ENCODE results near the gene OR2AG2. TPM values are rescaled to one million over a fixed set of nuclear protein-coding genes. Genes with fewer than 3 reads are reported as not detected.

OR2AG2 gene
- total RNA-seq, 2 experiments from 2014 or later: not detected

GRCh38 chr11:6757373-6757967, 14.3 kb downstream of the OR2AG2 start:
- ChIA-PET CTCF (interaction anchor here (0.7 to 2.7 kb wide), 4 partner anchors 12 to 226 kb away, joined by 3 to 15 read pairs (median 4); no protein-coding TSS in a partner anchor), POLR2A (no interaction called here)
- H3K27me3 Mint-ChIP-seq: peaks cover 3% of the 10 kb centered on the region
- H3K27ac Mint-ChIP-seq: no peak overlapping the region
- no peaks in the 10 kb centered on the region for H3K36me3 Mint-ChIP-seq (ENCODE audit: low read depth)
- H3K4me1 Mint-ChIP-seq: peaks cover 4% of the 10 kb centered on the region
- H3K9me3 Mint-ChIP-seq: no peaks in the 10 kb centered on the region
- peak; percentile 71 for DNase-seq
- no peak overlapping the region for H3K4me3 Mint-ChIP-seq

DNA sequence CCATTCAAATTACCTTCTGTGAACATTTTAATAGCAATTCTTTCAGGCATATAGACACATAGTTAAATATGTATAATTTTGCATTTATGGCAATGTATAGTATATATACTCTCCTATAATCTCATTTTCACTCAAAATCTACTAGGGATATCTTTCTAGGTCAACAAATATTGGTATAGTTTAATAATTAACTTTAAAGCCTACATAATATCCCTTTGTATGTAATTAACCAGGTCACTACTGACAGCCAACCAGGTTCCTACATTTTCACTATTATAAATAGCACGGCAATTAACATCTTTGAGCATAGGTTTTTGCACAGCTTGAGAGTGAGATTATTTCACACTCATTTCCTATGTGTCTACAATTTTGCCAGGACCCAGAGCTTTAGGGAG, 15.8 kb downstream of the OR2AG2 start:
- no peak overlapping the region for H3K4me3 Mint-ChIP-seq
- no peak overlapping the region for H3K27ac Mint-ChIP-seq
- no peaks in the 10 kb centered on the region for H3K36me3 Mint-ChIP-seq (ENCODE audit: low read depth)
- CTCF ChIA-PET: interaction anchor here (1.9 to 2.6 kb wide), 2 partner anchors 10 to 18 kb away, joined by 5 to 20 read pairs; no protein-coding TSS in a partner anchor
- H3K4me1 Mint-ChIP-seq: peaks cover 4% of the 10 kb centered on the region
- H3K27me3 Mint-ChIP-seq: peaks cover 2% of the 10 kb centered on the region
- POLR2A ChIA-PET: no interaction called here
- no peak for DNase-seq
- H3K9me3 Mint-ChIP-seq: no peaks in the 10 kb centered on the region

DNA sequence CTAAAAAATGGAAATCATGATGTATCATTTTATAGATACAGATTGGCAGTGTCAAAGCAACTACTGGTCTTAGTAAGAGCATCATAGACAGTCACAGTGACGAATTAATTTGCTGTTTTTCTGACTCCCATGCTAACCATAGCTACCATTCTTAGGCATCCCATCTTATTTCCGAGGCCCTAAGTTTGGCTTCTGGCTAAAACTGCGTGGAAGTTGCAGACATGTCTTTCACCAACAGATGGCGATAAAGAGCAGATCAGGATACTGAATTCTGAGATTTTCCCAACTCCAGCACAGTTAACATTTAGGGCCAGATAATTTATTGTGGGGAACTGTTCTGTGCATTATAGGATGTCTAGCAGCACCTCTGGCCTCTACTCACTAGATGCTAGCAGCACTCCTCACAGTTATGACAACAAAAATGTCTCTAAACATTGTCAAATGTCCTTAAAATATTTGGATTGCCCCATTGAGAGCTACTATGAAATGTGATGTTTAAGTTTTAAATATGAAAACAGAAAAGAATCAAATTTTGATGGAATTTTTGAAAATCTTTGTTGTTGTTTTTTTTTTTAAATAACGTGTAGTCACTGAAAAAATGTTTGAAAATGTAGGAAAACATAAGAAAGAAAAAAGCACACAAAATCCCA, 16.3 kb downstream of the OR2AG2 start:
- POLR2A ChIA-PET: no interaction called here
- Mint-ChIP-seq H3K27me3 (peaks cover 1% of the 10 kb centered on the region), H3K27ac (no peak overlapping the region), H3K4me1 (peaks cover 8% of the 10 kb centered on the region), H3K9me3 (peaks cover 4% of the 10 kb centered on the region), H3K36me3 (ENCODE audit: low read depth) (peaks cover 4% of the 10 kb centered on the region), H3K4me3 (no peak overlapping the region)
- CTCF ChIA-PET: interaction anchor here (0.8 to 2.6 kb wide), 8 partner anchors 9 to 224 kb away, joined by 3 to 20 read pairs (median 4); no protein-coding TSS in a partner anchor
- peak; percentile 36 for DNase-seq

DNA sequence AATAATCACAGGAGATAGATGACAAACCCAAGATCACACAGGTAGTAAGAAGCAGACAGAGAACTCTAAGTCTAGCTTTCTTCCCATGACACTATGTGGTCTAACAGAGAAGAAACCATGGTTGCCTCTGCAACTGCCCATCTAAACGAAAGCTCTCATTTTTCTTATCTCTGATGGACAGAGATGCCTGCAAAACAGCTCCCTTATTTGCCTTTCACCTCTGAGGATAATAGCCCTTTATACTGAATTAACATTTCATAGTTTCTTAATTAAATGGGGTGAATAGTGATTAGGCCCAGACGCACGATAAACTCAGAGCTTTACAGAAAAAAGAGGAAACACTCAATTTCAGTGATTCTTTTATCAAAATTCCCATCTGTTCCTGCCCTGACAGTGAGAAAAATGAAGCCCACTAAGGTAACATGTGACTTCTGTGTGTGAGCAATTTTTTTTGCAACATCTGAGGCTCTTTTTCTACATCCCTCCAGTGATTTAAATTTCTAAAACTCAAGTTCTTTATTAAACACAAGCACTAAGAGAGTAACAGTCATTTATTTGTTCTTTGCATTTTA, 24.6 kb downstream of the OR2AG2 start:
- ChIA-PET POLR2A (no interaction called here), CTCF (interaction anchor here (1.0 to 2.9 kb wide), 7 partner anchors 8 to 368 kb away, joined by 3 to 20 read pairs (median 4); no protein-coding TSS in a partner anchor)
- no peak for DNase-seq
- Mint-ChIP-seq H3K27ac (no peak overlapping the region), H3K9me3 (peaks cover 4% of the 10 kb centered on the region), H3K27me3 (no peaks in the 10 kb centered on the region), H3K36me3 (ENCODE audit: low read depth) (peaks cover 16% of the 10 kb centered on the region), H3K4me3 (no peak overlapping the region), H3K4me1 (peaks cover 26% of the 10 kb centered on the region)

- ChIA-PET CTCF (interaction anchor here (1.0 to 2.9 kb wide), 8 partner anchors 9 to 367 kb away, joined by 3 to 20 read pairs (median 4); no protein-coding TSS in a partner anchor), POLR2A (no interaction called here)
- H3K36me3 Mint-ChIP-seq (ENCODE audit: low read depth): peaks cover 22% of the 10 kb centered on the region
- peaks cover 4% of the 10 kb centered on the region for H3K9me3 Mint-ChIP-seq
- no peak for DNase-seq
- H3K27ac Mint-ChIP-seq: no peak overlapping the region
- peaks cover 31% of the 10 kb centered on the region for H3K4me1 Mint-ChIP-seq
- H3K27me3 Mint-ChIP-seq: no peaks in the 10 kb centered on the region
- no peak overlapping the region for H3K4me3 Mint-ChIP-seq
Observed at GRCh38 chr11:6746626-6747025, 25.1 kb downstream of the OR2AG2 start.

DNA sequence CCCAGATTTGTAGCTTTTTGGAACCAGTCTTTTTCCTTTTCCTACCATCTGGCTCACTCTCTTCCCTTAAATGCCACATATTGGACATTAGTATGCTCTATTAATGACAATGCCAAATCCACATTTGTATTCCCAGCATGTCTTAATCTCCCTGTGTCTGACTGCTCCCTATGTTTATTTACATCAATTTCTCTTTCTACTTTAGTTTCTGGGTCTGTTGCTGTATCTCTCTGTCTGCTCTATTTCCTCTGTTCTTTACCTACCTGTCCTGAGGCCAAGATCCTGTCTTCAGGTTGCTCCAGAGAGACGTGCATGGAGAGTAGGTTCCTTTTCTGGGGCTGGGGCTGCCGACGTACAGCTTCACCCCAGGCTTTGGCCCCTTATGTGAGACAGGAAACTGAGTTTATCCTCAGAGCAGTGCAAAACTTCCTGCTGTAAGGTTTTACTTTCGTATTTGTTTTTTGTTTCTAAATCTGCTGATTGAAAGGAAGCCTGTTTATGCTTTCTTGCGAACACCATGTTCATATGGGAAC, 25.6 kb downstream of the OR2AG2 start:
- Mint-ChIP-seq H3K9me3 (peaks cover 4% of the 10 kb centered on the region), H3K27ac (no peak overlapping the region), H3K4me1 (peaks cover 33% of the 10 kb centered on the region), H3K4me3 (no peak overlapping the region), H3K27me3 (no peaks in the 10 kb centered on the region), H3K36me3 (ENCODE audit: low read depth) (peaks cover 22% of the 10 kb centered on the region)
- POLR2A ChIA-PET: no interaction called here
- peak; percentile 60 for DNase-seq
- CTCF ChIA-PET: interaction anchor here (1.3 to 2.9 kb wide), 9 partner anchors 8 to 367 kb away, joined by 3 to 20 read pairs (median 4); partner anchors contain the start of gene MRPL17

DNA sequence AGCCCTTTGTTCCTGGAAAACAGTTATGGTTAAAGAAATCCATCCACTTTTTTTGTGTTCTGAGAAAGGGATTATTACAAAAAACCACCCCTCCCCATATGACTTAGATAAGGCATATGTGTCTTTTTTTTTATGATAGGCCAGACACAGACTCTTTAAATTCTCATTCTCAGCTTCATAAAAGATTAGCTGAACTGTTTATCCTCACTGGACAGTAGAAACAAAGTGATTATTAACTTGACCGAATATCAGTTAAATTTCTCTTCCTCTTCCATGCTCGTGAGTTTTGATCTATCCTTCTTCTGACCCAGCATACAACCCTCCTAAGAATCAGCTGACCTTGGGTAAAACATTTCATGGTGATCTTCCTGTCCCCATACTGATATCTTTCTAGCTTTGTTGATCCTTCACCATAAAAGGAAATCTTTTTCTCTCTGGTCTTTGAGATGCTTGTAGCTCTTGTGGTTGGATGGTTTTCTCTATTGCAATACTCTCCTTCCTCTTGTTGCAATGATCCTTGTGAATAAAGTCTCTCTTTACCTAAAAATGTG, 26.2 kb downstream of the OR2AG2 start:
- ChIA-PET POLR2A (no interaction called here), CTCF (interaction anchor here (1.3 to 2.9 kb wide), 7 partner anchors 10 to 366 kb away, joined by 3 to 20 read pairs (median 4); partner anchors contain the start of gene MRPL17)
- Mint-ChIP-seq H3K36me3 (ENCODE audit: low read depth) (peaks cover 22% of the 10 kb centered on the region), H3K4me3 (no peak overlapping the region), H3K4me1 (peaks cover 33% of the 10 kb centered on the region), H3K9me3 (no peaks in the 10 kb centered on the region), H3K27me3 (no peaks in the 10 kb centered on the region), H3K27ac (no peak overlapping the region)
- no peak for DNase-seq

DNA sequence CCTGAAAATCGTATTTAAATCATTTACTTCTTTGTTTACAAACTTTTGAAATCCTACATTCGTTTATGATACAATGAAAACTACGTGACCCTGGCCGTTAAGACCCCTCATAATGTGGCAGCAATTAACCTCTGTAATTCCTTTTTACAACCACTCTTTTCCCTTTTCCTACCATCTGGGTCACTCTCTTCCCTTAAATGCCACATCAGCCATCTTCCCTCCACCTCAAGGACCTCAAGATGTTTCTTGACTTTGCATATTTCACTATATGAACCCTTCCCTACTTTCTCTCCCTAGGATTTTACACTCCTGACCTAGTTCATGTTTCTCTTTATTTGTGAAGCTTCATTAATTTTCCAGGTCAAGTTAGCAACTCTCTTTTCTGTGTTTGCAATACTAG, 26.8 kb downstream of the OR2AG2 start:
- Mint-ChIP-seq H3K27ac (no peak overlapping the region), H3K4me1 (peaks cover 33% of the 10 kb centered on the region), H3K4me3 (no peak overlapping the region), H3K36me3 (ENCODE audit: low read depth) (peaks cover 26% of the 10 kb centered on the region), H3K9me3 (no peaks in the 10 kb centered on the region), H3K27me3 (no peaks in the 10 kb centered on the region)
- CTCF ChIA-PET: interaction anchor here (1.3 to 2.9 kb wide), 5 partner anchors 10 to 366 kb away, joined by 3 to 20 read pairs (median 3); partner anchors contain the start of gene MRPL17
- DNase-seq: no peak
- POLR2A ChIA-PET: no interaction called here

DNA sequence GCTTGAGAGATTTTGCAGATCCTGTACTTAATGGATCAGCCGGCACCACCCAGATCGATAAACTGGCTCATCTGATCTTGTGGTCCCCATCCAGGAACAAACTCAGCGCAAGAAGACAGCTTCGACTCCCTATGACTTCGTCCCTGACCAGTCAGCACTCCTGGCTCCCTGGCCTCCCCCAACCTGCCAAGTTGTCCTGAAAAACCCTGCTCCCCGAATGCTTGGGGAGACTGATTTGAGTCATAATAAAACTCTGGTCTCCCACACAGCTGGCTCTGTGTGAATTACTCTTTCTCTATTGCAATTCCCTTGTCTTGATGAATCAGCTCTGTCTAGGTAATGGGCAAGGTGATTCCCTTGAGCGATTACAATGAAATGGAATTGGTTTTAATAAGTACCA, 29.5 kb downstream of the OR2AG2 start:
- Mint-ChIP-seq H3K4me1 (peaks cover 48% of the 10 kb centered on the region), H3K27me3 (no peaks in the 10 kb centered on the region), H3K4me3 (no peak overlapping the region), H3K36me3 (ENCODE audit: low read depth) (peaks cover 44% of the 10 kb centered on the region), H3K9me3 (no peaks in the 10 kb centered on the region), H3K27ac (peak overlapping the region; percentile 48)
- CTCF ChIA-PET: no interaction called here
- DNase-seq: no peak
- POLR2A ChIA-PET: no interaction called here

DNA sequence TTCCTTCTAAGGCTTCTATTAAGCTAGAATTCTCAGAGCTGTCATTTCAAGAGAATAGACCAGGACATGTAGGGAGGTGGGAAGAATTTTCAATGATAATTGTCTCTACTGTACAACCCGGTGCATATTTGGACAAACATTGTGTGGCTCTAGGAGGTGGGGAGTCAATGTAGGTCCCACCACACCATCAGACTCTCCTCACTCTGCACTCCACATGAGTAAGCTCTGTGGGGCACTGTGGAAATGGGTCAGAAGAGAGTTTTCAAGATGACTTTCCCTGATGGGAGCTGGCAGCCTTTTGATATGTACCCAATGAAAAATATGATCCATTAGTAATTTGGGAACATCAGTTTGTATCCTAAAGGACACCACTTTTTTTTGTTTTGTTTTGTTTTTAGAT, 33.2 kb downstream of the OR2AG2 start:
- H3K9me3 Mint-ChIP-seq: no peaks in the 10 kb centered on the region
- POLR2A ChIA-PET: no interaction called here
- peaks cover 72% of the 10 kb centered on the region for H3K36me3 Mint-ChIP-seq (ENCODE audit: low read depth)
- CTCF ChIA-PET: interaction anchor here (0.7 to 2.6 kb wide), 7 partner anchors 10 to 260 kb away, joined by 3 to 11 read pairs (median 4); no protein-coding TSS in a partner anchor
- H3K27me3 Mint-ChIP-seq: no peaks in the 10 kb centered on the region
- H3K4me1 Mint-ChIP-seq: peaks cover 83% of the 10 kb centered on the region
- no peak overlapping the region for H3K4me3 Mint-ChIP-seq
- H3K27ac Mint-ChIP-seq: no peak overlapping the region
- DNase-seq: no peak

DNA sequence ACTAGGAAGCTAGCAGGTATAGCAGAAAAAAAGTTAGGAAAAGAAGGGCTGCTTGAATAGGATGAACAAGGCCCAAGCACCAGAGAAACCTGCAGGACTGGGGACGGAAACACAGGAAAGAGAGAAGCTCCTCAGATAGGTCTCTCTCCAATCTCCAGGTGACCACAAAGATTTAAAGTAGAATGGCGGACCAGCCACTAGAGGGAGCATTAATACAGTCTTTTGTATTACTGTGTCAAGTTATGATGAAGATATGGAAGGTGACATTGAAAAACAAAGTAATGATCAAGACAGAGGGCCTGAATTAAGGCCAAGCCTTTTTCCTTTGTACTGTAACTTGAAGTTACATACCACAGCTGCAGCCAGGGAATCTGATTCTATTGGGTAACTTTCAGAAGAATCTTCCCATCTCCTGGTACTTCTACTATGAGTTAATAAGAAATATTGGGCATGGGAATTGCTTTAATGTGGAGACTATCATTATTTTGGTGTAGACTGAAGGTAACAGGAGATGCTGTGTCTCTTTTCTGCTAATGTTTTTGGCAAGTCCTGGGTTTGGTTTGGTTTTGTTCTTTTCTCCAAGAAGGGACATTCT, 33.8 kb downstream of the OR2AG2 start:
- DNase-seq: peak; percentile 82
- Mint-ChIP-seq H3K27me3 (no peaks in the 10 kb centered on the region), H3K9me3 (no peaks in the 10 kb centered on the region), H3K36me3 (ENCODE audit: low read depth) (peaks cover 73% of the 10 kb centered on the region), H3K27ac (peak overlapping the region; percentile 47), H3K4me3 (no peak overlapping the region), H3K4me1 (peaks cover 84% of the 10 kb centered on the region)
- ChIA-PET POLR2A (no interaction called here), CTCF (interaction anchor here (0.6 to 2.6 kb wide), 16 partner anchors 9 to 336 kb away, joined by 3 to 15 read pairs (median 4); no protein-coding TSS in a partner anchor)

- peaks cover 80% of the 10 kb centered on the region for H3K4me1 Mint-ChIP-seq
- no peak for DNase-seq
- H3K4me3 Mint-ChIP-seq: no peak overlapping the region
- no peaks in the 10 kb centered on the region for H3K27me3 Mint-ChIP-seq
- CTCF ChIA-PET: interaction anchor here (0.8 to 2.6 kb wide), 5 partner anchors 12 to 43 kb away, joined by 3 to 15 read pairs (median 3); no protein-coding TSS in a partner anchor
- POLR2A ChIA-PET: no interaction called here
- no peaks in the 10 kb centered on the region for H3K9me3 Mint-ChIP-seq
- H3K36me3 Mint-ChIP-seq (ENCODE audit: low read depth): peaks cover 73% of the 10 kb centered on the region
- H3K27ac Mint-ChIP-seq: no peak overlapping the region
Observed at GRCh38 chr11:6736495-6737121, 35.2 kb downstream of the OR2AG2 start.

All from activated CD4-positive, alpha-beta T cell treated with anti-CD3 and anti-CD28 coated beads, Interleukin-2, amount 10 ng/mL, durations not matched to agents 7 days and 5 days (primary cell).